ENCODE results near the gene DLX3.

The DLX3 gene

GRCh38 chr17:50015146-50015545, 20.1 kb upstream of the DLX3 start:
- Histone ChIP-seq H3K18ac (ENCODE audit: low read length) (no peak overlapping the region), H3K4ac (ENCODE audit: low read length) (no peak overlapping the region), H3K4me2 (ENCODE audit: insufficient read depth, low read length, poor library complexity, severe bottlenecking) (no peak overlapping the region), H3K23ac (ENCODE audit: low read depth, low read length, poor library complexity) (no peak overlapping the region), H2AFZ (ENCODE audit: low read length) (no peak overlapping the region), H3K4me1 (ENCODE audit: control insufficient read depth in 2 of 2, insufficient read depth in 1 of 2, low read depth in 1 of 2, low read length in 2 of 2) (no peaks in the 10 kb centered on the region), H4K91ac (ENCODE audit: low read depth, low read length, poor library complexity) (no peak overlapping the region), H3K9me3 (replicated peaks in 1 of 2; ENCODE audit: control insufficient read depth in 2 of 2, insufficient read depth in 1 of 2, low read depth in 1 of 2, low read length in 2 of 2) (no peaks in the 10 kb centered on the region), H2BK5ac (ENCODE audit: low read length) (no peak overlapping the region), H3K27ac (replicated peaks; ENCODE audit: low read length) (no peak overlapping the region), H3K14ac (ENCODE audit: low read length) (no peak overlapping the region), H3K4me3 (ENCODE audit: low read length in 2 of 2) (no peak overlapping the region), H3K79me1 (ENCODE audit: low read depth, low read length) (no peaks in the 10 kb centered on the region), H2BK12ac (ENCODE audit: low read length) (no peak overlapping the region), H2BK15ac (ENCODE audit: low read length) (no peak overlapping the region), H4K8ac (ENCODE audit: low read depth, low read length) (no peak overlapping the region), H2BK120ac (ENCODE audit: low read depth, low read length) (no peak overlapping the region), H2AK5ac (ENCODE audit: low read depth, low read length) (no peak overlapping the region), H3K36me3 (replicated peaks in 1 of 2; ENCODE audit: control insufficient read depth in 2 of 2, insufficient read depth in 2 of 2, low read length in 2 of 2) (no peaks in the 10 kb centered on the region), H3K9ac (ENCODE audit: low read depth, low read length, poor library complexity) (no peak overlapping the region), H3K27me3 (ENCODE audit: control insufficient read depth in 3 of 3, insufficient read depth in 3 of 3, low read depth in 1 of 3, low read length in 3 of 3) (no peaks in the 10 kb centered on the region)
- no peak for DNase-seq (ENCODE audit: low spot score)
- WGBS, 2 donors (ENCODE audit: extremely low coverage in 2 of 2, insufficient read length in 2 of 2, insufficient replicate concordance in 1 of 2): no CpG with 5 or more reads among the region's 2 CpGs

GRCh38 chr17:50014471-50015088, 19.6 kb upstream of the DLX3 start:
- H3K4ac ChIP-seq (ENCODE audit: low read length): no peak overlapping the region
- H3K4me1 ChIP-seq (ENCODE audit: control insufficient read depth in 2 of 2, insufficient read depth in 1 of 2, low read depth in 1 of 2, low read length in 2 of 2): no peaks in the 10 kb centered on the region
- no peak overlapping the region for H2AK5ac ChIP-seq (ENCODE audit: low read depth, low read length)
- no peak overlapping the region for H3K4me3 ChIP-seq (ENCODE audit: low read length in 2 of 2)
- no CpG with 5 or more reads among the region's 1 CpG for WGBS, 2 donors (ENCODE audit: extremely low coverage in 2 of 2, insufficient read length in 2 of 2, insufficient replicate concordance in 1 of 2)
- H3K9me3 ChIP-seq (replicated peaks in 1 of 2; ENCODE audit: control insufficient read depth in 2 of 2, insufficient read depth in 1 of 2, low read depth in 1 of 2, low read length in 2 of 2): no peaks in the 10 kb centered on the region
- no peak overlapping the region for H4K91ac ChIP-seq (ENCODE audit: low read depth, low read length, poor library complexity)
- H3K36me3 ChIP-seq (replicated peaks in 1 of 2; ENCODE audit: control insufficient read depth in 2 of 2, insufficient read depth in 2 of 2, low read length in 2 of 2): no peaks in the 10 kb centered on the region
- DNase-seq (ENCODE audit: low spot score): no peak
- no peak overlapping the region for H2BK15ac ChIP-seq (ENCODE audit: low read length)
- no peak overlapping the region for H2BK120ac ChIP-seq (ENCODE audit: low read depth, low read length)
- no peaks in the 10 kb centered on the region for H3K79me1 ChIP-seq (ENCODE audit: low read depth, low read length)
- no peak overlapping the region for H3K27ac ChIP-seq (replicated peaks; ENCODE audit: low read length)
- H2AFZ ChIP-seq (ENCODE audit: low read length): no peak overlapping the region
- no peak overlapping the region for H3K18ac ChIP-seq (ENCODE audit: low read length)
- H3K27me3 ChIP-seq (ENCODE audit: control insufficient read depth in 3 of 3, insufficient read depth in 3 of 3, low read depth in 1 of 3, low read length in 3 of 3): no peaks in the 10 kb centered on the region
- no peak overlapping the region for H3K23ac ChIP-seq (ENCODE audit: low read depth, low read length, poor library complexity)
- no peak overlapping the region for H3K9ac ChIP-seq (ENCODE audit: low read depth, low read length, poor library complexity)
- H3K14ac ChIP-seq (ENCODE audit: low read length): no peak overlapping the region
- H4K8ac ChIP-seq (ENCODE audit: low read depth, low read length): no peak overlapping the region
- H2BK12ac ChIP-seq (ENCODE audit: low read length): no peak overlapping the region
- no peak overlapping the region for H2BK5ac ChIP-seq (ENCODE audit: low read length)
- no peak overlapping the region for H3K4me2 ChIP-seq (ENCODE audit: insufficient read depth, low read length, poor library complexity, severe bottlenecking)

- H3K27ac ChIP-seq (replicated peaks; ENCODE audit: low read length): no peak overlapping the region
- no peak overlapping the region for H2BK120ac ChIP-seq (ENCODE audit: low read depth, low read length)
- no peak overlapping the region for H2AFZ ChIP-seq (ENCODE audit: low read length)
- no peak overlapping the region for H2BK15ac ChIP-seq (ENCODE audit: low read length)
- no peak overlapping the region for H3K9ac ChIP-seq (ENCODE audit: low read depth, low read length, poor library complexity)
- H3K4me3 ChIP-seq (ENCODE audit: low read length in 2 of 2): no peak overlapping the region
- no peak overlapping the region for H2AK5ac ChIP-seq (ENCODE audit: low read depth, low read length)
- no peaks in the 10 kb centered on the region for H3K36me3 ChIP-seq (replicated peaks in 1 of 2; ENCODE audit: control insufficient read depth in 2 of 2, insufficient read depth in 2 of 2, low read length in 2 of 2)
- H4K8ac ChIP-seq (ENCODE audit: low read depth, low read length): no peak overlapping the region
- H3K14ac ChIP-seq (ENCODE audit: low read length): no peak overlapping the region
- no CpG with 5 or more reads among the region's 2 CpGs for WGBS, 2 donors (ENCODE audit: extremely low coverage in 2 of 2, insufficient read length in 2 of 2, insufficient replicate concordance in 1 of 2)
- no peak overlapping the region for H3K23ac ChIP-seq (ENCODE audit: low read depth, low read length, poor library complexity)
- no peaks in the 10 kb centered on the region for H3K79me1 ChIP-seq (ENCODE audit: low read depth, low read length)
- H3K18ac ChIP-seq (ENCODE audit: low read length): no peak overlapping the region
- H3K4ac ChIP-seq (ENCODE audit: low read length): no peak overlapping the region
- no peaks in the 10 kb centered on the region for H3K9me3 ChIP-seq (replicated peaks in 1 of 2; ENCODE audit: control insufficient read depth in 2 of 2, insufficient read depth in 1 of 2, low read depth in 1 of 2, low read length in 2 of 2)
- H4K91ac ChIP-seq (ENCODE audit: low read depth, low read length, poor library complexity): no peak overlapping the region
- no peaks in the 10 kb centered on the region for H3K27me3 ChIP-seq (ENCODE audit: control insufficient read depth in 3 of 3, insufficient read depth in 3 of 3, low read depth in 1 of 3, low read length in 3 of 3)
- no peak overlapping the region for H3K4me2 ChIP-seq (ENCODE audit: insufficient read depth, low read length, poor library complexity, severe bottlenecking)
- DNase-seq (ENCODE audit: low spot score): no peak
- H3K4me1 ChIP-seq (ENCODE audit: control insufficient read depth in 2 of 2, insufficient read depth in 1 of 2, low read depth in 1 of 2, low read length in 2 of 2): no peaks in the 10 kb centered on the region
- no peak overlapping the region for H2BK5ac ChIP-seq (ENCODE audit: low read length)
- H2BK12ac ChIP-seq (ENCODE audit: low read length): no peak overlapping the region
Observed at GRCh38 chr17:50013079-50013478, 18.1 kb upstream of the DLX3 start.

- Histone ChIP-seq H3K4me3 (ENCODE audit: low read length in 2 of 2) (no peak overlapping the region), H2BK5ac (ENCODE audit: low read length) (no peak overlapping the region), H3K27ac (replicated peaks; ENCODE audit: low read length) (no peak overlapping the region), H3K79me1 (ENCODE audit: low read depth, low read length) (no peaks in the 10 kb centered on the region), H4K8ac (ENCODE audit: low read depth, low read length) (no peak overlapping the region), H3K23ac (ENCODE audit: low read depth, low read length, poor library complexity) (no peak overlapping the region), H3K4me2 (ENCODE audit: insufficient read depth, low read length, poor library complexity, severe bottlenecking) (no peak overlapping the region), H3K18ac (ENCODE audit: low read length) (no peak overlapping the region), H3K9ac (ENCODE audit: low read depth, low read length, poor library complexity) (no peak overlapping the region), H3K9me3 (replicated peaks in 1 of 2; ENCODE audit: control insufficient read depth in 2 of 2, insufficient read depth in 1 of 2, low read depth in 1 of 2, low read length in 2 of 2) (no peaks in the 10 kb centered on the region), H3K4ac (ENCODE audit: low read length) (no peak overlapping the region), H3K27me3 (ENCODE audit: control insufficient read depth in 3 of 3, insufficient read depth in 3 of 3, low read depth in 1 of 3, low read length in 3 of 3) (peaks cover 0 to 2% (median 0%) of the 10 kb centered on the region in 3 experiments), H2AFZ (ENCODE audit: low read length) (no peak overlapping the region), H3K14ac (ENCODE audit: low read length) (no peak overlapping the region), H3K36me3 (replicated peaks in 1 of 2; ENCODE audit: control insufficient read depth in 2 of 2, insufficient read depth in 2 of 2, low read length in 2 of 2) (no peaks in the 10 kb centered on the region), H4K91ac (ENCODE audit: low read depth, low read length, poor library complexity) (no peak overlapping the region), H2BK15ac (ENCODE audit: low read length) (no peak overlapping the region), H2BK12ac (ENCODE audit: low read length) (no peak overlapping the region), H2BK120ac (ENCODE audit: low read depth, low read length) (no peak overlapping the region), H3K4me1 (ENCODE audit: control insufficient read depth in 2 of 2, insufficient read depth in 1 of 2, low read depth in 1 of 2, low read length in 2 of 2) (no peaks in the 10 kb centered on the region), H2AK5ac (ENCODE audit: low read depth, low read length) (no peak overlapping the region)
- DNase-seq (ENCODE audit: low spot score): no peak
- WGBS, 2 donors (ENCODE audit: extremely low coverage in 2 of 2, insufficient read length in 2 of 2, insufficient replicate concordance in 1 of 2): no CpG with 5 or more reads among the region's 2 CpGs
Observed at GRCh38 chr17:50009282-50009681, 14.3 kb upstream of the DLX3 start.
